ENCODE results near the gene NOP10.
"Not testable (repeated sequence)": the region's sequence is repeated elsewhere in the genome, so short reads cannot be mapped to it uniquely, and the experiment has no call there.

Gene NOP10

GRCh38 chr15:34342737-34343575, at the start of gene NOP10, which contains the start of gene NUTM1:
Gene NOP10, minus strand, starts transcription at chr15:34343136. Its CDS starts 63 bp downstream, at chr15:34343073.
Gene NUTM1, plus strand, starts transcription at chr15:34343315. Its CDS starts 382 bp downstream, at chr15:34343697.
- DNase-seq, result peak; percentile 88

- not testable (repeated sequence) for DNase-seq
Measured at GRCh38 chr15:34389594-34390086, 46.7 kb upstream of the NOP10 start.

GRCh38 chr15:34381829-34382521, 39.0 kb upstream of the NOP10 start:
- DNase-seq, result not testable (repeated sequence)

GRCh38 chr15:34380491-34380890, 37.6 kb upstream of the NOP10 start:
- DNase-seq, result not testable (repeated sequence)

- no peak for DNase-seq
Measured at GRCh38 chr15:34376856-34377255, 33.9 kb upstream of the NOP10 start.

- not testable (repeated sequence) for DNase-seq
Measured at GRCh38 chr15:34375541-34375940, 32.6 kb upstream of the NOP10 start.

GRCh38 chr15:34374816-34375215, 31.9 kb upstream of the NOP10 start:
- DNase-seq, result no peak

- DNase-seq, result no peak
Measured at GRCh38 chr15:34373951-34374350, 31.0 kb upstream of the NOP10 start.

GRCh38 chr15:34370643-34371042, 27.7 kb upstream of the NOP10 start:
- no peak for DNase-seq

GRCh38 chr15:34370129-34370528, 27.2 kb upstream of the NOP10 start:
- DNase-seq, result no peak

GRCh38 chr15:34367101-34368081, 24.5 kb upstream of the NOP10 start, which contains the start of gene LPCAT4:
Gene LPCAT4, minus strand, starts transcription at chr15:34367196. Its CDS starts 96 bp downstream, at chr15:34367100.
- peak; percentile 83 for DNase-seq

GRCh38 chr15:34366271-34367065, 23.5 kb upstream of the NOP10 start:
- DNase-seq, result no peak

- no peak for DNase-seq
Measured at GRCh38 chr15:34365836-34366235, 22.9 kb upstream of the NOP10 start.

- no peak for DNase-seq
Measured at GRCh38 chr15:34365091-34365825, 22.3 kb upstream of the NOP10 start.

- no peak for DNase-seq
Measured at GRCh38 chr15:34364041-34364440, 21.1 kb upstream of the NOP10 start.

- no peak for DNase-seq
Measured at GRCh38 chr15:34362047-34362773, 19.3 kb upstream of the NOP10 start.

- no peak for DNase-seq
Measured at GRCh38 chr15:34361278-34361677, 18.3 kb upstream of the NOP10 start.

- no peak for DNase-seq
Measured at GRCh38 chr15:34360298-34360697, 17.4 kb upstream of the NOP10 start.

- no peak for DNase-seq
Measured at GRCh38 chr15:34359416-34359815, 16.5 kb upstream of the NOP10 start.

GRCh38 chr15:34358948-34359347, 16.0 kb upstream of the NOP10 start:
- DNase-seq, result no peak

Measured in KG1 (cell line).